Measurements from ENCODE around the gene CAMTA1. TPM values are rescaled to one million over a fixed set of nuclear protein-coding genes. Genes with fewer than 3 reads are reported as not detected.

The CAMTA1 gene
- total RNA-seq, 1 experiment from 2014 or later, result 82.2 TPM

DNA sequence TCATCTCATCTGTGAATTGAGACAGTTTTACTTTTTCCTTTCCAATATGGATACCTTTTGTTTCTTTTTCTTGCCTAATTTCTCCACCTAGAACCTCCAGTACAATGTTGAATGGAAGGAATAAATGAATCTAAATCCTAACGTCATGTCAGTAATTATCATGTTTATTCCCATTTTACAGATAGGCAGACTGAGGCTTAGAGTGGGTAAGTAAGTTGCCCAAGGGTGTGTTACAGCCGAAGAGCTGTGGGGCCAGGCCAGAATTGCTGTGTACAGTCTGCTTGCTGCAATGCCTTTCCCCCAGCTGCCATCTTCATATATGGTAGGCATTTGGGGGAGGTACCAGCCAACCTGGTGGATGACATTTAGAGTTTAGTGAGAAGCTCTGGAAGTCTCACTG lies 162.7 kb downstream of the CAMTA1 start:
- intact Hi-C loops (cut with micrococcal nuclease; ENCODE audit: unreplicated experiment), result no loop called here
- ATAC-seq (no peak), DNase-seq (ENCODE audit: low read depth, low spot score) (no peak)
- H3K9me3 ChIP-seq (ENCODE audit: control insufficient read depth, insufficient read depth, low read depth, low read length), result no peaks in the 10 kb centered on the region
- H3K4me3 ChIP-seq (ENCODE audit: low read depth in 2 of 2, low read length in 2 of 2), result no peak overlapping the region
- H3K4me1 ChIP-seq (ENCODE audit: control insufficient read depth, insufficient read depth, low read length), result no peaks in the 10 kb centered on the region
- H3K27me3 ChIP-seq (ENCODE audit: control insufficient read depth, insufficient read depth, low read length), result no peaks in the 10 kb centered on the region
- in situ Hi-C loops (cut with HindIII; ENCODE audit: low pct_unique_long_range_greater_than_20kb, low sequenced_read_pairs), result no loop called here
- TF ChIP-seq, protein P1, sequence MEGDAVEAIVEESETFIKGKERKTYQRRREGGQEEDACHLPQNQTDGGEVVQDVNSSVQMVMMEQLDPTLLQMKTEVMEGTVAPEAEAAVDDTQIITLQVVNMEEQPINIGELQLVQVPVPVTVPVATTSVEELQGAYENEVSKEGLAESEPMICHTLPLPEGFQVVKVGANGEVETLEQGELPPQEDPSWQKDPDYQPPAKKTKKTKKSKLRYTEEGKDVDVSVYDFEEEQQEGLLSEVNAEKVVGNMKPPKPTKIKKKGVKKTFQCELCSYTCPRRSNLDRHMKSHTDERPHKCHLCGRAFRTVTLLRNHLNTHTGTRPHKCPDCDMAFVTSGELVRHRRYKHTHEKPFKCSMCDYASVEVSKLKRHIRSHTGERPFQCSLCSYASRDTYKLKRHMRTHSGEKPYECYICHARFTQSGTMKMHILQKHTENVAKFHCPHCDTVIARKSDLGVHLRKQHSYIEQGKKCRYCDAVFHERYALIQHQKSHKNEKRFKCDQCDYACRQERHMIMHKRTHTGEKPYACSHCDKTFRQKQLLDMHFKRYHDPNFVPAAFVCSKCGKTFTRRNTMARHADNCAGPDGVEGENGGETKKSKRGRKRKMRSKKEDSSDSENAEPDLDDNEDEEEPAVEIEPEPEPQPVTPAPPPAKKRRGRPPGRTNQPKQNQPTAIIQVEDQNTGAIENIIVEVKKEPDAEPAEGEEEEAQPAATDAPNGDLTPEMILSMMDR (IDR thresholded peaks at IDR 0.05), result no peak
- TF ChIP-seq TCF7L2 (IDR thresholded peaks at IDR 0.05; ENCODE audit: low read depth, low read length) (no peak), POLR2AphosphoS5 (IDR thresholded peaks at IDR 0.05; ENCODE audit: low read depth, low read length) (no peak), SIN3A (IDR thresholded peaks at IDR 0.05; ENCODE audit: borderline replicate concordance, insufficient read depth, low read depth, low read length) (no peak)
- TF ChIP-seq, protein P2, sequence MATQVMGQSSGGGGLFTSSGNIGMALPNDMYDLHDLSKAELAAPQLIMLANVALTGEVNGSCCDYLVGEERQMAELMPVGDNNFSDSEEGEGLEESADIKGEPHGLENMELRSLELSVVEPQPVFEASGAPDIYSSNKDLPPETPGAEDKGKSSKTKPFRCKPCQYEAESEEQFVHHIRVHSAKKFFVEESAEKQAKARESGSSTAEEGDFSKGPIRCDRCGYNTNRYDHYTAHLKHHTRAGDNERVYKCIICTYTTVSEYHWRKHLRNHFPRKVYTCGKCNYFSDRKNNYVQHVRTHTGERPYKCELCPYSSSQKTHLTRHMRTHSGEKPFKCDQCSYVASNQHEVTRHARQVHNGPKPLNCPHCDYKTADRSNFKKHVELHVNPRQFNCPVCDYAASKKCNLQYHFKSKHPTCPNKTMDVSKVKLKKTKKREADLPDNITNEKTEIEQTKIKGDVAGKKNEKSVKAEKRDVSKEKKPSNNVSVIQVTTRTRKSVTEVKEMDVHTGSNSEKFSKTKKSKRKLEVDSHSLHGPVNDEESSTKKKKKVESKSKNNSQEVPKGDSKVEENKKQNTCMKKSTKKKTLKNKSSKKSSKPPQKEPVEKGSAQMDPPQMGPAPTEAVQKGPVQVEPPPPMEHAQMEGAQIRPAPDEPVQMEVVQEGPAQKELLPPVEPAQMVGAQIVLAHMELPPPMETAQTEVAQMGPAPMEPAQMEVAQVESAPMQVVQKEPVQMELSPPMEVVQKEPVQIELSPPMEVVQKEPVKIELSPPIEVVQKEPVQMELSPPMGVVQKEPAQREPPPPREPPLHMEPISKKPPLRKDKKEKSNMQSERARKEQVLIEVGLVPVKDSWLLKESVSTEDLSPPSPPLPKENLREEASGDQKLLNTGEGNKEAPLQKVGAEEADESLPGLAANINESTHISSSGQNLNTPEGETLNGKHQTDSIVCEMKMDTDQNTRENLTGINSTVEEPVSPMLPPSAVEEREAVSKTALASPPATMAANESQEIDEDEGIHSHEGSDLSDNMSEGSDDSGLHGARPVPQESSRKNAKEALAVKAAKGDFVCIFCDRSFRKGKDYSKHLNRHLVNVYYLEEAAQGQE (IDR thresholded peaks at IDR 0.05; ENCODE audit: insufficient read depth in 1 of 2, low read depth in 2 of 2, low read length in 1 of 2), result no peak
- BruUV-seq (replicated peaks), result no TSS peak
- no peak overlapping the region for H3K27ac ChIP-seq (ENCODE audit: low read length)
- H3K36me3 ChIP-seq (ENCODE audit: control insufficient read depth, insufficient read depth, low read length), result no peaks in the 10 kb centered on the region
- POLR2A ChIA-PET, result no interaction called here
- CTCF ChIA-PET, result no interaction called here

DNA sequence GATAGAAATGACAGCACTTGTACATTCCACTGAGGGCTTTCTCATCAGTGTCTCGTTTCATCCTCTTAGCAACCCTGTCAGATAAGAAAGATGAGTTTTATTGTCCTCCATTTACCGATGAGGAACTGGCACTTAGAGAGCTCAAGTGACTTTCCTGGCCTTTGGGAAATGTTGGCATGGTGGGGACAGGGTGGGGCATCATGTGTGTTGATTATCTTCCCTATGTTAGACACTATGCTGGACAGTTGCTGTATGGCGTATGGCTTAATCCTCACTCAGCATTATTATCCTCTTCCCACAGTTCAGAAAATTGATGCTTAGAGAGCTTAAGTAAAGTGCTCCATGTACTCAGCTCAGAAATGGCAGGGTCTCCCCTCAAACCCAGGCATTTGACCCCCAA lies 163.2 kb downstream of the CAMTA1 start:
- Histone ChIP-seq H3K4me3 (ENCODE audit: low read depth in 2 of 2, low read length in 2 of 2) (no peak overlapping the region), H3K4me1 (ENCODE audit: control insufficient read depth, insufficient read depth, low read length) (no peaks in the 10 kb centered on the region), H3K9me3 (ENCODE audit: control insufficient read depth, insufficient read depth, low read depth, low read length) (no peaks in the 10 kb centered on the region), H3K27ac (ENCODE audit: low read length) (no peak overlapping the region), H3K36me3 (ENCODE audit: control insufficient read depth, insufficient read depth, low read length) (no peaks in the 10 kb centered on the region), H3K27me3 (ENCODE audit: control insufficient read depth, insufficient read depth, low read length) (no peaks in the 10 kb centered on the region)
- CTCF ChIA-PET, result no interaction called here
- POLR2A ChIA-PET, result no interaction called here
- DNase-seq (ENCODE audit: low read depth, low spot score) (no peak), ATAC-seq (no peak)
- in situ Hi-C loops (cut with HindIII; ENCODE audit: low pct_unique_long_range_greater_than_20kb, low sequenced_read_pairs) (no loop called here), intact Hi-C loops (cut with micrococcal nuclease; ENCODE audit: unreplicated experiment) (no loop called here)
- no TSS peak for BruUV-seq (replicated peaks)
- TF ChIP-seq SIN3A (IDR thresholded peaks at IDR 0.05; ENCODE audit: borderline replicate concordance, insufficient read depth, low read depth, low read length) (no peak), POLR2AphosphoS5 (IDR thresholded peaks at IDR 0.05; ENCODE audit: low read depth, low read length) (no peak), TCF7L2 (IDR thresholded peaks at IDR 0.05; ENCODE audit: low read depth, low read length) (no peak)
- TF ChIP-seq, protein P1 (IDR thresholded peaks at IDR 0.05), result no peak
- TF ChIP-seq, protein P2 (IDR thresholded peaks at IDR 0.05; ENCODE audit: insufficient read depth in 1 of 2, low read depth in 2 of 2, low read length in 1 of 2), result no peak
